T-cell (primary cell): Measurements from ENCODE around the gene ARHGAP20. TPM values are rescaled to one million over a fixed set of nuclear protein-coding genes. Genes with fewer than 3 reads are reported as not detected.

Experiments
- ATAC-seq, 4 experiments: fragments of 200-7000 bp in 3 of 4; fragments of 150-1000 bp in 1 of 4; cut with Tn5 transposase; replicated peaks in 1 of 4; 1 replicate in 3 of 4; 2 replicates in 1 of 4; pipeline ENCODE4 v1.10.0; 2021; ENCODE audit warnings: moderate library complexity in 3 of 4, mild to moderate bottlenecking in 2 of 4, moderate number of reproducible peaks in 1 of 4
- CTCF ChIA-PET, 2 donors: fragments of 300-600 bp; sonication (Branson Sonifier 250); formaldehyde crosslinking; loops; one replicate each; lab custom pipeline; 2022; ENCODE audit warnings: antibody characterized with exemption in 2 of 2; lab: Charles Lee
- POLR2A ChIA-PET, 2 donors: fragments of 300-600 bp; sonication (Branson Sonifier 250); formaldehyde crosslinking; loops; one replicate each; lab custom pipeline; 2022; ENCODE audit warnings: antibody characterized with exemption in 2 of 2; lab: Charles Lee
- DNase-seq, 35 experiments: peaks; one replicate each; pipeline versions ENCODE4 v3.0.0 to v3.0.0-alpha.2; 2013 to 2023
- H3K27ac ChIP-seq: one replicate; pipeline ENCODE4 v1.5.1; 2013; ENCODE audit warnings: low read length
- H3K27me3 ChIP-seq, 2 experiments: replicated peaks in 1 of 2; 1 replicate in 1 of 2; 2 replicates in 1 of 2; pipeline versions ENCODE4 v1.6.1 to v1.7.0; 2013; ENCODE audit warnings: low read length in 1 of 2, mixed read lengths in 1 of 2; ENCODE audit not compliant: control insufficient read depth in 2 of 2, insufficient read depth in 2 of 2; ENCODE audit errors: extremely low read depth in 1 of 2
- H3K36me3 ChIP-seq, 2 donors: 1 replicate in 1 of 2; 2 replicates in 1 of 2; pipeline versions ENCODE4 v1.6.1 to v1.7.0; 2013; ENCODE audit warnings: low read length in 1 of 2; ENCODE audit not compliant: control insufficient read depth in 2 of 2, insufficient read depth in 1 of 2; ENCODE audit errors: extremely low read depth in 1 of 2
- H3K4me1 ChIP-seq, 2 experiments: 1 replicate in 1 of 2; 2 replicates in 1 of 2; pipeline versions ENCODE4 v1.6.1 to v1.7.0; 2013; ENCODE audit warnings: low read length in 2 of 2, mixed read lengths in 1 of 2; ENCODE audit not compliant: insufficient read depth in 2 of 2, control insufficient read depth in 1 of 2; ENCODE audit errors: extremely low read depth in 1 of 2
- H3K4me3 ChIP-seq, 2 donors: 1 replicate in 1 of 2; 2 replicates in 1 of 2; pipeline versions ENCODE4 v1.5.1 to v1.7.0; 2013; ENCODE audit warnings: mild to moderate bottlenecking in 2 of 2, low read length in 1 of 2, moderate library complexity in 1 of 2; ENCODE audit not compliant: control insufficient read depth in 1 of 2; ENCODE audit errors: extremely low read depth in 1 of 2
- H3K9me3 ChIP-seq: 2 replicates; pipeline ENCODE4 v1.7.0; 2013
- H3K27ac Mint-ChIP-seq, 2 donors: one replicate each; pipeline ENCODE4 v1.8.0; 2020 to 2021; ENCODE audit warnings: mild to moderate bottlenecking in 2 of 2, mixed read lengths in 2 of 2
- H3K27me3 Mint-ChIP-seq, 2 donors: one replicate each; pipeline ENCODE4 v1.8.0; 2021 to 2022; ENCODE audit warnings: mixed read lengths in 2 of 2
- H3K36me3 Mint-ChIP-seq: one replicate; pipeline ENCODE4 v1.8.0; 2021; ENCODE audit warnings: mixed read lengths
- H3K4me1 Mint-ChIP-seq, 3 donors: one replicate each; pipeline ENCODE4 v1.8.0; 2020 to 2022; ENCODE audit warnings: mixed read lengths in 3 of 3, mild to moderate bottlenecking in 1 of 3
- H3K4me3 Mint-ChIP-seq, 3 donors: one replicate each; pipeline ENCODE4 v1.8.0; 2020 to 2022; ENCODE audit warnings: mild to moderate bottlenecking in 3 of 3, mixed read lengths in 3 of 3, moderate library complexity in 3 of 3
- H3K9me3 Mint-ChIP-seq, 3 donors: one replicate each; pipeline ENCODE4 v1.8.0; 2020 to 2022; ENCODE audit warnings: mixed read lengths in 3 of 3
- WGBS: methylation state at CpG from one replicate; pipeline ENCODE4 v1.1.5; 2013; ENCODE audit warnings: missing lambda C conversion rate; ENCODE audit not compliant: insufficient coverage; 5-methylcytosine and 5-hydroxymethylcytosine counted together
- total RNA-seq, 35 experiments: library from RNA in 6 of 35; stranded (reverse) in 6 of 35; fragments of 120-200 nt in 1 of 35; gene quantifications; one replicate each; pipeline versions ENCODE4 v1.2.1 to v1.2.4 and lab custom pipeline; 2013 to 2026

Gene ARHGAP20
- total RNA-seq, 5 donors from 2014 or later (not counting 1 experiment from before 2014, with no cell fraction given) = 0.03 to 0.09 (median 0.07) TPM; not detected in 2

DNA sequence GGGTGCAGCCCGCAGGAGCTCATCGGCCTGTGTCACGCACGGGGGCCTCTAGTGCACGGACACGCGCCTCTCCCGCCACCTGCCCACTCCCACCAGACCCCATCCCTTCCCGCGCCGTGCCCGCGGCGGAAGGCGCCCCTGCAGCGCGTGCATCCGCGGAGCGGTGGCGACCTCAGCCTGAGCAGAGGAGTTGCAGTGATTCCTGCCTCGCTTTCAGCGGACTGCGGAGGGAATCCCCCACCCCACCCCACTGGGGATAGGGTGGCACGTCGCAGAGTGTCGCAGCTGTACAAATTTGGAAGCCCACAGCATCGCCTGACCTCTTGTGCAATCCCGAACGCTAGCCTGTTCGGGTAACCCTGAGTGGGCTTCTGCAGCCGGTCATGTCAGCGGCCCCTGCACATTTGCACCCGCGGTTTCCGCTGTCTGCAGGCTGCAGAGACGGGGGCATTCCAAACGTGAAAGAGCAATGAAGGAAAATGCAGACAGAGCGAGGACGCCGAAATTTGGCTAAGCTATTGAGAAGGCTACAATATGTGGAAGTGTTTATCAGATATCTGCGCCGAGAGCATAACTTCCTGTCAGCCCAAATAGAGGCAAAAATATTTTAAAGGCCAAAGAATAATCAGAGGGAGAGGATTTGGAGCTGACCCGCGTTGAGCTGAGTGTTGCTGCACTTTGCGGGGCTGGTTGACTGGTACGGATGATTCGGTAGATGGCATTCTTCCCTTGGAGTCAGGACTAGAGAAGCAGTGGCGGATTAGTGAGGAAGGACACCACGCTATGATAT, 617 bp upstream of the ARHGAP20 start:
- Histone ChIP-seq H3K36me3 (no peaks in the 10 kb centered on the region), H3K4me1 (peaks cover 11 to 23% of the 10 kb centered on the region in 2 experiments), H3K27ac (no peak overlapping the region), H3K27me3 (peaks cover 9 to 32% of the 10 kb centered on the region in 2 experiments), H3K9me3 (no peaks in the 10 kb centered on the region), H3K4me3 (peak overlapping the region; percentile 35 to 77)
- H3K4me1 Mint-ChIP-seq = peaks cover 14 to 17% (median 16%) of the 10 kb centered on the region in 3 donors
- no peak overlapping the region for H3K27ac Mint-ChIP-seq
- H3K36me3 Mint-ChIP-seq = no peaks in the 10 kb centered on the region
- no peaks in the 10 kb centered on the region for H3K9me3 Mint-ChIP-seq
- POLR2A ChIA-PET = no interaction called here
- WGBS = 2% methylated on average over 49 of the region's 50 CpGs
- ATAC-seq = peak; percentile 24 to 59 (median 29)
- CTCF ChIA-PET = interaction anchor here in 1 of 2 donors (0.6 kb wide), 1 partner anchor 25 kb away, joined by 16 read pairs; no protein-coding TSS in a partner anchor
- peak in 4 of 35 experiments; percentile 0 to 20 (median 4) for DNase-seq
- peak overlapping the region; percentile 55 to 74 (median 62) for H3K4me3 Mint-ChIP-seq
- peaks cover 48 to 49% of the 10 kb centered on the region in 2 donors for H3K27me3 Mint-ChIP-seq

DNA sequence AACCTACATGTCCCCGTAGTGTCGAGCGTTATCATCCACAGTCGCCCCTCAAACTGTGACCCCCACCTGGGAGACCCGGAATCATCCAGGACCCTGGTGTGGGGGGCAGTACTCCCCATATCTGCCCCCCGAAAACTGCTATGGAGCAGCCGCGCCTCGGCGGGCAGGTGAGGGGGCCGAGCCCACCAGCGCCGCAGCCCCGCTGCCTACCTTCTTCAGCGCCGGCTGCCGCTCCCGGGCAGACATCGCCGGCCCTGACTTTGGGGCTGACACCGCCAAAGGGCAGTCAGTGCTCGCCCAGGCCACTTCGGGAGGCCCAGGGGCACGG, 825 bp downstream of the ARHGAP20 start:
- Histone ChIP-seq H3K27me3 (peaks cover 9 to 32% of the 10 kb centered on the region in 2 experiments), H3K9me3 (no peaks in the 10 kb centered on the region), H3K27ac (no peak overlapping the region), H3K4me1 (peaks cover 11 to 23% of the 10 kb centered on the region in 2 experiments), H3K4me3 (peak overlapping the region; percentile 40 to 85), H3K36me3 (no peaks in the 10 kb centered on the region)
- WGBS = 5% methylated on average over 24 of the region's 24 CpGs
- CTCF ChIA-PET = no interaction called here
- Mint-ChIP-seq H3K36me3 (no peaks in the 10 kb centered on the region), H3K27me3 (peaks cover 51 to 58% of the 10 kb centered on the region in 2 donors), H3K4me3 (peak overlapping the region in 2 of 3 donors; percentile 59 to 74), H3K4me1 (peaks cover 14 to 17% (median 16%) of the 10 kb centered on the region in 3 donors), H3K9me3 (no peaks in the 10 kb centered on the region), H3K27ac (no peak overlapping the region)
- DNase-seq (peak in 2 of 35 experiments; percentile 1), ATAC-seq (no peak)
- POLR2A ChIA-PET = no interaction called here

DNA sequence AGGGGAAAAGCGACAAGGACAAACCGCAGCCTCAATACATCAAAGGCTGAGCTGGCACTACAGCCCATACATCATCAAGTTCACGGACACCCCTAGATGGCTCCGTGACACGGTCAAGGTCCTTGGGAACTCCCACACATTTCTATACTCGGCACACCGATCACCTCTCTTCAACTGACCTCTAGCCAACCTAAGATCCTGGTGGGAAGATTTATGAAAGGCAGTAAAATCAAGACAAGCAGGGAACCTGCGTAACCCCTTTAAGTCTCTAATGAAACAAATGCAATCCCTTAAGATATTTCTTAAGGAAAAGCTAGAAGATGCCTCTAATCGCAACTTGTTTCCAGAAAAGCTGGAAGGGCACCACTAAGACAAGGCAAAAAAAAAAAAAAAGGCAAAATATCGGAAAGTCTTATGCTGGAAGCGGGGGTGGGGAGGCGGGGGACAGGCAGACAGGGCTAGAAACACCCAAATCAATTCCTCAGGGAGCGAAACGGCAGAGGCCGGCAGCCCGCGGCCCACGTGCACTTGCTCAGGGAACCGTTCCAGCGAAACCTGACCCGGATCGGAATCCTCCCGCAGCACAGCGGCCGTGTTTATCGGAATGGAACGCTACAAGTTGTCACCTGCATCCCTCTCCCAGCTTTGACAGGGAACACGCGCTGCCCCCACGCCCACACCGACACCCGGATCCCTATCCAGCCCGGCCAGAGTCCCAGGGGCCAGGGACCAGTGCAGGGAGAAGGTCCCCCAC, 1.4 kb downstream of the ARHGAP20 start:
- Mint-ChIP-seq H3K4me3 (peak overlapping the region; percentile 53 to 74 (median 62)), H3K27ac (no peak overlapping the region), H3K27me3 (peaks cover 51 to 59% of the 10 kb centered on the region in 2 donors), H3K4me1 (peaks cover 14 to 17% (median 16%) of the 10 kb centered on the region in 3 donors), H3K36me3 (no peaks in the 10 kb centered on the region), H3K9me3 (no peaks in the 10 kb centered on the region)
- H3K9me3 ChIP-seq = no peaks in the 10 kb centered on the region
- DNase-seq = no peak
- POLR2A ChIA-PET = no interaction called here
- peaks cover 11 to 23% of the 10 kb centered on the region in 2 experiments for H3K4me1 ChIP-seq
- no peak for ATAC-seq
- WGBS = 5% methylated on average over 23 of the region's 33 CpGs
- no peak overlapping the region for H3K27ac ChIP-seq
- H3K27me3 ChIP-seq = peaks cover 9 to 29% of the 10 kb centered on the region in 2 experiments
- CTCF ChIA-PET = interaction anchor here (0.6 to 0.7 kb wide), 3 partner anchors 238 to 1715 kb away, joined by 3 to 9 read pairs (median 4); no protein-coding TSS in a partner anchor
- H3K36me3 ChIP-seq = no peaks in the 10 kb centered on the region
- peak overlapping the region in 1 of 2 donors; percentile 64 for H3K4me3 ChIP-seq

DNA sequence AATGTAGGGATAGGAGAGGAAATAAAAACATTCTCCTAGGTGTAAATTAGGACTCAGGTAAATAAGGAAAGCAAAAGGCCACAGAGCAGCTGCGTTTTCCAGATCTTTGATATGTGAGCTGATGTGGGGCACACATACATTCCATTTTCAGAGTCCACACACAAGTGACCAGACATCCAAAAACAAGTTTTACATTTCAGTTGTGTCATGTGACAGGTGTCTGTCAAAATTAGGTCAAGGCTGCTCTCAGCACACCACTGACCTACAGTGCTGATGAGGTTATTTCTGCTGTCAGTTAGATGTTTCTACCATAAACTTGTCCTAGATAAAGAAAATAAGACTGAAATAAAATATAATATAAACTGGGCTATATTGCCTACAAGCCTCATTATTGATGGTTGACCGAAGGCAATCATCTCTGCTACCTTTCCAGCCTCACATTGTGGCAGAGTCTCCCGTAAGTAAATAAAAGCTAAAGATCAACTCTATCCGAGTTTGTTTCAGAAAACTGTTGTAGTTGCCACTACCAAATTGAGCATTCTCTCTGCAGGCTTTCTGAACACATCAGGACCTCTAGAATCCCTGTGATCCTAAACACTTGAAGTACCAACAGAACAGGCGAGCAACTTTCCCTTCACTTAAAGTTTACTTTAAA, 7.9 kb downstream of the ARHGAP20 start:
- no peaks in the 10 kb centered on the region for H3K27me3 ChIP-seq
- H3K27ac Mint-ChIP-seq = no peak overlapping the region
- WGBS = no CpG with 5 or more reads among the region's 5 CpGs
- H3K4me3 ChIP-seq = no peak overlapping the region
- H3K36me3 ChIP-seq = no peaks in the 10 kb centered on the region
- ATAC-seq = no peak
- ChIA-PET POLR2A (no interaction called here), CTCF (no interaction called here)
- DNase-seq = no peak
- no peaks in the 10 kb centered on the region for H3K9me3 ChIP-seq
- H3K9me3 Mint-ChIP-seq = peaks cover 0 to 2% (median 0%) of the 10 kb centered on the region in 3 donors
- no peaks in the 10 kb centered on the region for H3K36me3 Mint-ChIP-seq
- no peaks in the 10 kb centered on the region for H3K4me1 Mint-ChIP-seq
- H3K4me1 ChIP-seq = no peaks in the 10 kb centered on the region
- no peak overlapping the region for H3K27ac ChIP-seq
- no peak overlapping the region for H3K4me3 Mint-ChIP-seq
- peaks cover 32 to 38% of the 10 kb centered on the region in 2 donors for H3K27me3 Mint-ChIP-seq

DNA sequence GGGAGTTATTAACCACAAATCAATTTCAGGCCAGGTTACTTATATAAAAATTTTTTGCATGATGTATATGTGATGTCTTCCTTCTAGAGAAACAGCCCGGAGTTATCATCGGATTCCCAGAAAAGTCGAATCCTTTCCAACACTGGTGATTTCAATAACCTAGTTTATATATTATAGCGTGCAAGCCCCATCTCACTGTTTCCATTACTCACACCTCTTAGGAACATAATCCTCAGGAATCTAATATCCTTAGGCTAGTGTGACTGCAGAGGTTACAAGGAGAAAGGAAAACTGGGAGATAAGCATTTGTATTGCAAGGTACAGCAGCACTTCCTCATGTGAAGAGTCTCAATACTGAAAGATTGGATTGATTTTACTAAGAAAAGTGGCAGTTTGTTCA, 20.3 kb downstream of the ARHGAP20 start:
- H3K27me3 Mint-ChIP-seq = peaks cover 2 to 7% of the 10 kb centered on the region in 2 donors
- no peak for DNase-seq
- H3K4me3 ChIP-seq = no peak overlapping the region
- H3K36me3 Mint-ChIP-seq = no peaks in the 10 kb centered on the region
- no peak overlapping the region for H3K4me3 Mint-ChIP-seq
- peaks cover 0 to under 1% (median 0%) of the 10 kb centered on the region in 3 donors for H3K9me3 Mint-ChIP-seq
- ChIA-PET CTCF (no interaction called here), POLR2A (no interaction called here)
- no peaks in the 10 kb centered on the region for H3K4me1 ChIP-seq
- H3K4me1 Mint-ChIP-seq = no peaks in the 10 kb centered on the region
- no peaks in the 10 kb centered on the region for H3K36me3 ChIP-seq
- no peak overlapping the region for H3K27ac ChIP-seq
- no peak overlapping the region for H3K27ac Mint-ChIP-seq
- no peaks in the 10 kb centered on the region for H3K27me3 ChIP-seq
- ATAC-seq = no peak
- WGBS = no CpG with 5 or more reads among the region's 4 CpGs
- no peaks in the 10 kb centered on the region for H3K9me3 ChIP-seq

DNA sequence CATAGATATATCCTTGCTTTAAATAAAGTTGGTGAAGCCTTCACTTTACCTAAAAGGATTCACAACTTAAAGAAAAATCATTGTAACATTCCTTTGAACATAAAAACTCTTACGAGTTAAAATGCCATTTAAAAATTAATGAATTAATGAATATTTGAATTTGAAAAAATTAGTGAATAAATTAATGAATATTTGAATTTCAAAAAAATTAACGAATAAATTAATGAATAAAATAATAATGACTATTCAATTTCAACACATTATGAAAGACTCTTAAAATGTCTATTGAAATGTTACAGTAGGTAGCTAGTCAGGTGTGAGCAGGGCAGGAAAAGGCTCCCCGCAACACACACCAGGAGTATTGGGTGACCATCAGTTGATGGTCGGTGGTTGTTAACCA, 22.9 kb downstream of the ARHGAP20 start:
- H3K9me3 ChIP-seq = no peaks in the 10 kb centered on the region

More for the DNA sequence above, 22.9 kb downstream of the ARHGAP20 start:
- CTCF ChIA-PET = no interaction called here
- H3K4me3 ChIP-seq = no peak overlapping the region
- peaks cover 2 to 10% of the 10 kb centered on the region in 2 donors for H3K27me3 Mint-ChIP-seq
- no peaks in the 10 kb centered on the region for H3K4me1 ChIP-seq
- DNase-seq (no peak), ATAC-seq (no peak)
- H3K27me3 ChIP-seq = no peaks in the 10 kb centered on the region
- H3K9me3 Mint-ChIP-seq = no peaks in the 10 kb centered on the region
- 100% methylated on average over 2 of the region's 4 CpGs for WGBS
- no peaks in the 10 kb centered on the region for H3K4me1 Mint-ChIP-seq
- no peak overlapping the region for H3K4me3 Mint-ChIP-seq
- no peaks in the 10 kb centered on the region for H3K36me3 Mint-ChIP-seq
- H3K27ac Mint-ChIP-seq = no peak overlapping the region
- POLR2A ChIA-PET = no interaction called here
- no peaks in the 10 kb centered on the region for H3K36me3 ChIP-seq
- H3K27ac ChIP-seq = no peak overlapping the region
